Measurements from ENCODE around the gene EVL.
"Not testable (repeated sequence)": the region's sequence is repeated elsewhere in the genome, so short reads cannot be mapped to it uniquely, and the experiment has no call there.

EVL gene

DNA sequence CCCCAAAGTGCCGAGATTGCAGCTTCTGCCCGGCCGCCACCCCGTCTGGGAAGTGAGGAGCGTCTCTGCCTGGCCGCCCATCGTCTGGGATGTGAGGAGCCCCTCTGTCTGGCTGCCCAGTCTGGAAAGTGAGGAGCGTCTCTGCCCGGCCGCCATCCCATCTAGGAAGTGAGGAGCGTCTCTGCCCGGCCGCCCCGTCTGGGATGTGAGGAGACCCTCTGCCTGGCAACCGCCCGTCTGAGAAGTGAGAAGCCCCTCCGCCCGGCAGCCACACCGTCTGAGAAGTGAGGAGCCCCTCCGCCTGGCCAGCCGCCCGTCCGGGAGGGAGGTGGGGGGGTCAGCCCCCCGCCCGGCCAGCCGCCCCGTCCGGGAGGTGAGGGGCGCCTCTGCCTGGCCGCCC is 115.4 kb downstream of the EVL start:
- not testable (repeated sequence) for DNase-seq

DNA sequence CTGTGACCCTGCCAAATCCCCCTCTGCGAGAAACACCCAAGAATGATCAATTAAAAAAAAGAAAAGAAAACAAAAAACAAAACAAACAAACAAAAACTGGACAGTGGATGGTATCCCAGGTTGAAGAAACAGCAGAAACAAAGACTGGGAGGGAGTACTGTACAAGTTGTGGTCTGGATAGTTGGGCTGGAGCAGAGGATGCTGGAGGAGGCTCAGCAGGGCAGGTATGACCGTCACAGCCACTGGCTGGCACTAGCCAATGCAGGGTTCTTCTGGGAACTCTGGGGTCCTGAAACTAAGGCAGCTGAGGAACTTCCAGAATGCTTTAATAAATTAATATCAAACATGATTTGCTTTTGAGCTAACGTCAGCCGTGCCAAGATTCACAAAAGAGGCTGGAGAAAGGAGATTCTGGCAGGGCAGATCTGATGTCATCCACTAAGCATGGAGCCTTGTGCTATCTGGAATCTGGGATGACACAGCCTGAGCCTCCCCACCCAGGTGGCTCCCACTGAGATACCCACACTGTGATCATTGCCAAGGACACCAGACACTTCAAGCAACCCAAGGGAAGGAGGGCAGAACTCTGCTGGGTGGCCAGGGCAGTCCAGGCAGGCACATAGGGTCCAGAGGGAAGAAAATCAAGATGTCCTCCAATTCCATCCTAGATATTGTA is 116.8 kb downstream of the EVL start:
- DNase-seq: not testable (repeated sequence)

DNA sequence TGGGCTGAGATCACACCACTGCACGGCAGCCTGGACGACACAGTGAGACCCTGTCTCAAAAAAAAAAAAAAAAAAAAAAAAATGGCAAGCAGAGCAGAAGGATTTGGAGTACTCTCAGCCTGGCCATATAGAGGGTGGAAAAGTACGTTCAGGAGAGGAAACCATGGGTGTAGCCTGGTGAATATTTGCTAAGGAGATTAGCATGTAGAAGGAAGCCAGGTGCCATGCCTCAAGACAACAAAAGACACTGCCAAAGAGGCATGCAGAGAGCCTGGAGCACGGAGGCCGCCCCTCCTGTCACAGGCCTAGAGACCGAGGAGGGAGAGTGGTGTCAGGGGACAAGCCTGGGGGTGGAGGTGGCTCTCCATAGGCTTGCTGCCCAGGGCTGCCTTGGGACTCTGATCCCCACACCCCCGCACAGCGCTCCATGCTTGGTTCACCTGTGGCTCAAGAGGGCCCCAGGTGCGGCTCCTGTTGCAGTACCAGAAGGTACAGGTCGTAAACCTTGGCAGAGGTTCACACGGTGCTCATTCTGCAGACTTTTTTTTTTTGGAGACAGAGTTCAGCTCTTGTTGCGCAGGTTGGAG is 122.1 kb downstream of the EVL start:
- no peak for DNase-seq

DNA sequence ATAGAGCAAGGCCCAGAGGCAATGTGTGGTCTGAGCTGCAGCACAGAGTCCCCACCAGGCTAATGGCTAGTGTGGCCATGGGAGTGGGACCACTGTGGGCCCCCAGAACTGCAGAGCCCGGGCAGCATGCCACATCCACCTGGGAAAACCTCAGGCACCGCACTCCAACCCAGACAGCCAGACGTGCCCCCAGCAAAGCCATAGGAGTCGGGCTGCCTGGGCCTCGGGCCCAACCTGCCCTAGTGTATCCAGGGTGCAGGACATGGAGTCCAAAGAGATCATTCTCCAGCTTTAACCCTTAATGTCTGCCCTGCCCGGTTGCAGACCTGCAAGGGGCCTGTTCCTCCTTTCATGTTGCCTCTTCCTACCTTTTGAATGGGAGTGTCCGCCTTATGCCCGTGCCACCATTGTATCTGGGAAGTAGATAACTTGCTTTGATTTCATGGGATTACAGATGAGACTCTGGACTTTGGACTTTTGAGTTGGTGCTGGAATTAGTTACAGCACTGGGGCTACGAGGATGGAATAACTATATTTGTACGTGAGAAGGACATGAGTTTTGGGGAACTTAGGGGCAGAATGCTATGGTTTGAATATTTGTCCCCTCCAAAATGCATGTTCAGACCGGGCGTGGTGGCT is 123.3 kb downstream of the EVL start:
- DNase-seq: no peak

DNA sequence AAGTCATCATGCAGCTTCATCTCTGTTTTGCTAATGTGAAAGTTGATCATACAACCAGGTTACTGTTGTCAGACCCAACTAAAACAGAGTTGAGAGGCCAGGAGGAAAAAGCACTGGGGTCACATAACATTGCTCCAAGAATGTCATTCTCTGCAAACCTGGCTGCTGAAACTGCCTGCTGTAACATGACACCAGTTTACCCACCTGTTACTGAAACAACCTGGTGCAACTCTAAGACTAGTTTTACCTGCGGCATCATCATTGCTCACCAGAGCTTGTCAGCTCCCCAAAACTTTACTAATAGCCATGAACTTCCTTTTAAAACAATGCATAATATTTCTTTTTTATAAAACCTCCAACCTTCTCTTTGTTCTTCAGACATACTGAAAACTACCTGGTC is 124.9 kb downstream of the EVL start:
- DNase-seq: no peak

GRCh38 chr14:100191584-100192249 is 126.5 kb downstream of the EVL start:
- DNase-seq: no peak

- DNase-seq: peak; percentile 19 to 30
These were observed 127.0 kb downstream of the EVL start for GRCh38 chr14:100192250-100192671.

DNA sequence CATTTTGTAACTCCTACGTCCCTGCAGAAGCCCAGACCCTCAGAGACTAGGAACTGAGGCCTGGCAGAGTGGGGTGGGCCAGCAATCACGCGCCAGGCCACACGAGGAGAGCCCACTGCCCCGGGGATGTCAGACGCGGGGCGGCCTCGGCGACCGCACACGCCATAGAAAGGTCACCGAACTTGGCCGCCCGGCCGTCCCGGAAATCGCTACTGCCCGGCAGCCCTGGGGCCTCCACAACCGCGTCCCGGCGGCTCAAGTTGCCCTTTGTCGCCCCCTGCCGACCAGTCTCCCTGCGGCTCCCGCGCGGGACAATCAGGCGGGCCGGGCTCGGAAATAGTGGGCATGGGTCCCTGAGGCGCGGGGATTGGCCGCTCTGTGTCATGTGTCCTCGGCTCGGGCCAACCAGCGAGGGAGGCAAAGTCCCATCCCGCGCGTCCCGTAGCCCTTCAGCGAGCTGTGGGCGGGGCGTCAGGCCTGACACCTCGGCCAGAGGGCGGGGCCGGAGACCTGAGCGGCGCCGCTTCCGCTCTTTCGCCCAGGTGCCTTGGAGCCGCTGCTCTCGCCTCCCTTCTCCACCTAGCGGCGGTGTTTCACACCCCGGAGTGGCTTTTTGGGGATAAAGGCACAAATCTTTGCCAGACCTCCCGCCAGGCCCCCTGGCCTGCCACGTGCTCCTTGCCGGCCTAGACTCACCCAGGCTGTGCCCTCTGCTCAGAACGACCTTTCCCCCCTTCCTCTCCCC is 127.6 kb downstream of the EVL start:
- peak; percentile 100 for DNase-seq
